HG03066 (cell line): Measurements from ENCODE around the gene PLXDC2.

Experiments used
- ATAC-seq: cut with Tn5 transposase; IDR thresholded peaks from one replicate; pipeline ENCODE4 v1.9.1; 2021; ENCODE audit warnings: low read depth; ENCODE audit not compliant: unreplicated experiment

The PLXDC2 gene

GRCh38 chr10:20237091-20237570 lies 420.9 kb downstream of the PLXDC2 start:
- ATAC-seq, result no peak

DNA sequence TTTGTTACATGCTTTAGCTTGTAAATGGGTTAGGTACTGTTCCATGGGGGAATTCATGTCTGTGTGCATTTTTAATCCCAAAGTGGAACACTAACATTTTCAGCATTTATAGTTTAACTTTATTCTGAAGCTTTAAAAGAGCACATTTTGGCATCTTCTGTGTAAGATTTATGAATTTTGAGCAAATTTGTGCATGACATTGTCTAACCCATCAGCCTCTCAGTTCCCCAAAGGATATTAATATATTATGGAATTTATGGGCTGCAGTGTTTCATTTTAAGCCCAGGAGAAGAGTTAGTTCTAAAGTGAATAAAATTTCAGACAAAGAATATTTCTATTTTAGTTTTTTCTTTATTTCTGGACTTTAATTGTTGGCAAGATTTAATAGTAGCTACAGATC lies 421.4 kb downstream of the PLXDC2 start:
- ATAC-seq, result no peak

- no peak for ATAC-seq
Observed at GRCh38 chr10:20240643-20241042, 424.4 kb downstream of the PLXDC2 start.

GRCh38 chr10:20247454-20247853 lies 431.2 kb downstream of the PLXDC2 start:
- no peak for ATAC-seq

GRCh38 chr10:20247891-20248708 lies 431.9 kb downstream of the PLXDC2 start:
- no peak for ATAC-seq

DNA sequence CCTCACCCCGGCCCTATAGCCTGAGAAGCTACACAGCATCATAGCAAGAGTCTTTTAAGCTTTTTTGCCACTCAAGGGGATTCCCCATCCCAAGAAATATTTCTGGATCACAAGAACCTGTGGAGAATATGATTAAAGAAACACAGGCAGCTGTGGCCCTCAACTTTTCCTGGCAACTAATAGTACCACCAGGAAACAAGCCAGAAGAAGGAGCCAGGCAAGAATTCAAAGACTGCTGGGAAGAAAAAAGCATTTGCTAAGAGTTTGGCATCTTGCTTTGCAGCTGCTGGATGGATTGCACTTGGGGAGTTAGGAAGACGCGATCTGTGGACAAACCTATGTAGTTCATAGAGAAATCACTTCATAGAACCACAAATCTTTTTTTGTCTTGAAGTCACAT lies 437.8 kb downstream of the PLXDC2 start:
- ATAC-seq, result no peak

GRCh38 chr10:20254497-20254896 lies 438.3 kb downstream of the PLXDC2 start:
- ATAC-seq, result no peak

DNA sequence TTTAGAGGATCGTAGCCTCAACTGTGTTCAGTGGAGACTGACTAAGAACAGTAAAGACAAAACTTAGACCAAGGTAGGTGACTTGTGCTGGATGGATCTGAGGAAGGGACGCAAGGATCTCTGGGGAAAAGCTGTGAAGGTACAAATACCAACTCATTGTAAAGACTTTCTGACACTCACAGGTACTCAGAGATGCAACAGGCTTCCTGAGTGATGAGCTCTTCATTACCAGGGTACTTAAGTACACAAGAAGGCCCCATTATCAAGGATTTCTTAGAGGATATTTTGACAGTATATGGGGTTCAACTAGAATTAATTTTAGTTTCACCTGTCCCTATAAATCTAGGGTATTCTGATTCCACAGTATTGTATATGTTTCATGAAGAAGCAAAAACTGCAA lies 440.7 kb downstream of the PLXDC2 start:
- no peak for ATAC-seq

- ATAC-seq, result no peak
Observed at GRCh38 chr10:20257422-20257821, 441.2 kb downstream of the PLXDC2 start.

GRCh38 chr10:20265146-20265545 lies 448.9 kb downstream of the PLXDC2 start:
- no peak for ATAC-seq

DNA sequence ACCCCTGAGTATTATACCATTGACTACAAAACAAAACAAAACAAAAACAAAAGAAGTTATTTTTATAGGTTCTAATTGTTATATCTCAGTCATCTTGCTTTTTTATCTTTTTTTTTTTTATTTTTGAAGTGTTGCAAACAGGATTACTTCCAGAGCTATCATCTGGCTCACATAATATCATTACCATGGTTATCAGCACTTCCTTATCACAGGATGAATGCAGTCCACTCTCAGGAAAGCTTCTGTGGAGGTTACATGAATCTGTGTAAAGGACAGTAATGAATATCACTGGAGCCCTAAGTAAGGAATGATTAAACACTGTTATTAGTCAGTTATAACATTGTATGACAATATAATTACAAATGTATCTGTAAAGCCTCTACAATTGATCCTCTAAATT lies 451.5 kb downstream of the PLXDC2 start:
- ATAC-seq, result no peak

- no peak for ATAC-seq
Observed at GRCh38 chr10:20271490-20271889, 455.3 kb downstream of the PLXDC2 start.

DNA sequence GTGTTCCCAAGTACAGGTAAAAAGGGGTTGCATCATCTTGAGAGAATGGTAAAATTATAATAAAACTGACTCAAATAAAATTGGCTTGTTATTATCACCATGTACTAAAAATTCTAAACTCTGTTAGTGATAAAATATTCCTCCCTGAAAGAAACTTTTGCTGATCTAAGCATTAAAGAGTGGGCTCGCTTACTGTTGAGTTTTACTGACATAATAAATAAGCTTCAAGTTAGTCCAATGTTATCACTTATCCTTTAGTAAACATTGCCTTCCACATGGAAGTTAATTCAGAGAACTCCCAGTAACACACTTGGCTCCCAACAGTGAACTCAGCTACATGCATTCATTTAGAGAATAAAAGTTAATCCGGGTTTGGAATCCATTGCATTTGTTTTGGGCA lies 456.4 kb downstream of the PLXDC2 start:
- ATAC-seq, result no peak

GRCh38 chr10:20274571-20274970 lies 458.3 kb downstream of the PLXDC2 start:
- ATAC-seq, result no peak

- no peak for ATAC-seq
Observed at GRCh38 chr10:20276127-20276979, 460.1 kb downstream of the PLXDC2 start.

- no peak for ATAC-seq
Observed at GRCh38 chr10:20277820-20278219, 461.6 kb downstream of the PLXDC2 start.

DNA sequence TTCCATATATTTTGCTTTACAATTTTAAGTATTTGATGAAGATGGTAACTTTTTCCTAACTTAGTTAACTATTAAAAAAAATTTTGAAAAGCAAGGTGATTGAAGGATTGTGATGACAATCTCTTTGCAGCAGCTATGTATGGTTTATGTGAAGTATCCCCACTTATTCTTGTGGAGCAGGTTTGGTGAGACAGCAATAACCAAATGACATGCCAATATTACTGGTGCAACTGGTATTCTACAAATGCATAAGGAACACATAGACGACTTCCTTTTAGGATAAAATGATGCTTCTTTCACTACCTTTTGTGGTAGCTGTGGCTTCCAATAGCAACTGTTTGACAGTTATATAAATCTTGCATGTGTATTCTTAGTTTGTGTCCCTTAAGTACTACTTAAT lies 465.3 kb downstream of the PLXDC2 start:
- ATAC-seq, result no peak

- ATAC-seq, result no peak
Observed at GRCh38 chr10:20287586-20287985, 471.4 kb downstream of the PLXDC2 start.

DNA sequence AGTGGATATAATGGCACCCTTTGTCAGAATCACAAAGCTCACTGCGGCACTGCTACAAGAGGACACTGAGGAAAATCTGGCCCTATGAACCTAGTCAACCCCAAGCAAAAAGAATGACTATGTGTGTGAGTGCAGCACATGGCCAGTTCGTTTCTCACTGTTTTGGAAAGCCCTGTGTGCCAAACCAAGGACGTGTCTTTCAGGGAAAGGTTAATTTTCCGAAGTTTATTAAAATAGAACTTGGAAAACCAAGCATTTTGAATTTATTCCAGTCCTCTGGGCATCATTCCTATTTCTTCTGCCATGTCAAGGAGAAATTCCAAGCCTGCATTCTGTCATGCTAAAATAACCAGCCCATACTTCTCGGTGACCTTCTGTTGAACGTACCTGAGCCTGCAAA lies 471.8 kb downstream of the PLXDC2 start:
- no peak for ATAC-seq

GRCh38 chr10:20289070-20289828 lies 473.0 kb downstream of the PLXDC2 start:
- ATAC-seq, result no peak

GRCh38 chr10:20298417-20298816 lies 482.2 kb downstream of the PLXDC2 start:
- ATAC-seq, result no peak
